GM19324 (cell line): ENCODE data around the gene MSI2.
"Not testable (repeated sequence)": the region's sequence is repeated elsewhere in the genome, so short reads cannot be mapped to it uniquely, and the experiment has no call there.

Experiments
- ATAC-seq: cut with Tn5 transposase; IDR thresholded peaks from one replicate; pipeline ENCODE4 v1.9.1; 2021; ENCODE audit warnings: mild to moderate bottlenecking, moderate library complexity; ENCODE audit not compliant: unreplicated experiment, low FRiP score

MSI2 gene

GRCh38 chr17:57288773-57289121, 32.4 kb downstream of the MSI2 start:
- no peak for ATAC-seq

- ATAC-seq: no peak
Observed at GRCh38 chr17:57289130-57289529, 32.8 kb downstream of the MSI2 start.

- no peak for ATAC-seq
Observed at GRCh38 chr17:57289613-57290012, 33.3 kb downstream of the MSI2 start.

- no peak for ATAC-seq
Observed at GRCh38 chr17:57290981-57291380, 34.7 kb downstream of the MSI2 start.

- ATAC-seq: no peak
Observed at GRCh38 chr17:57292091-57292490, 35.8 kb downstream of the MSI2 start.

- ATAC-seq: no peak
Observed at GRCh38 chr17:57293077-57293476, 36.8 kb downstream of the MSI2 start.

- ATAC-seq: no peak
Observed at GRCh38 chr17:57294101-57294500, 37.8 kb downstream of the MSI2 start.

GRCh38 chr17:57294629-57295501, 38.5 kb downstream of the MSI2 start:
- ATAC-seq: no peak

- no peak for ATAC-seq
Observed at GRCh38 chr17:57295526-57296023, 39.3 kb downstream of the MSI2 start.

- ATAC-seq: no peak
Observed at GRCh38 chr17:57296231-57296630, 39.9 kb downstream of the MSI2 start.

GRCh38 chr17:57299176-57299575, 42.9 kb downstream of the MSI2 start:
- ATAC-seq: no peak

- not testable (repeated sequence) for ATAC-seq
Observed at GRCh38 chr17:57300592-57300991, 44.3 kb downstream of the MSI2 start.

GRCh38 chr17:57302690-57303465, 46.6 kb downstream of the MSI2 start:
- no peak for ATAC-seq

GRCh38 chr17:57305144-57305728, 48.9 kb downstream of the MSI2 start:
- no peak for ATAC-seq

- ATAC-seq: no peak
Observed at GRCh38 chr17:57305908-57306504, 49.7 kb downstream of the MSI2 start.

- no peak for ATAC-seq
Observed at GRCh38 chr17:57308543-57309186, 52.3 kb downstream of the MSI2 start.

GRCh38 chr17:57309479-57309878, 53.2 kb downstream of the MSI2 start:
- ATAC-seq: no peak

- no peak for ATAC-seq
Observed at GRCh38 chr17:57311281-57312216, 55.2 kb downstream of the MSI2 start.

- no peak for ATAC-seq
Observed at GRCh38 chr17:57312242-57312641, 55.9 kb downstream of the MSI2 start.
